Right lobe of liver (tissue), 6 donors: ENCODE results near the gene NRXN2. TPM values are rescaled to one million over a fixed set of nuclear protein-coding genes. Genes with fewer than 3 reads are reported as not detected.

Experiments used
- ATAC-seq, 4 donors: fragments of 200-7000 bp; cut with Tn5 transposase; one replicate each; pipeline ENCODE4 v1.9.1; 2020; ENCODE audit warnings: mild to moderate bottlenecking in 4 of 4, moderate library complexity in 4 of 4
- DNase-seq, 3 donors: peaks; one replicate each; pipeline ENCODE4 v3.0.0-alpha.2; 2020
- H3K27ac ChIP-seq, 3 donors: fragments of 200-600 bp; one replicate each; pipeline ENCODE4 v1.8.0; 2022
- H3K27me3 ChIP-seq, 2 donors: fragments of 200-600 bp; one replicate each; pipeline ENCODE4 v1.8.0; 2022
- H3K36me3 ChIP-seq, 4 donors: fragments of 200-600 bp; sonication (generic) in 1 of 4; one replicate each; pipeline versions ENCODE4 v1.5.1 to v1.8.0; 2017 to 2022; ENCODE audit warnings: control low read depth in 1 of 4
- H3K4me1 ChIP-seq, 4 donors: fragments of 200-600 bp; sonication (generic) in 1 of 4; one replicate each; pipeline versions ENCODE4 v1.5.1 to v1.8.0; 2017 to 2022; ENCODE audit warnings: control low read depth in 1 of 4
- H3K4me3 ChIP-seq, 3 donors: fragments of 200-600 bp; one replicate each; pipeline ENCODE4 v1.8.0; 2022
- H3K9me3 ChIP-seq, 4 donors: fragments of 200-600 bp; sonication (generic) in 1 of 4; one replicate each; pipeline versions ENCODE4 v1.5.1 to v1.8.0; 2017 to 2022; ENCODE audit warnings: control low read depth in 1 of 4
- POLR2A ChIP-seq: fragments of 450-650 bp; IDR thresholded peaks from one replicate; pipeline ENCODE4 v1.6.1; 2017; ENCODE audit warnings: antibody characterized with exemption, mild to moderate bottlenecking
- WGBS: methylation state at CpG from one replicate; pipeline ENCODE4 v1.1.6; 2018; ENCODE audit warnings: low coverage, low lambda C conversion rate; ENCODE audit not compliant: insufficient coverage; ENCODE audit errors: missing lambda C conversion rate; 5-methylcytosine and 5-hydroxymethylcytosine counted together
- intact Hi-C, 2 donors: fragments of 100-400 bp; cut with DNase I; formaldehyde crosslinking; loops; one replicate each; pipeline versions ENCODE4 v1.11.2 to v1.14.1; 2022
- total RNA-seq, 6 experiments: library from RNA; depleted of rRNA in 2 of 6; stranded (reverse); fragments of >200 nt in 2 of 6; fragmentation: NEBNext Ultra II Directional in 3 of 6; extraction: Animal tissue kit (Norgen Biotek cat#: 25700) in 3 of 6; gene quantifications; one replicate each; pipeline versions ENCODE4 v1.1.0 to v1.2.4, GENCODE V29; 2016 to 2023
- TF ChIP-seq, protein P1 (sequence below), 4 donors: fragments of 200-600 bp in 3 of 4; fragments of 450-650 bp in 1 of 4; IDR thresholded peaks; one replicate each; pipeline versions ENCODE4 v1.5.1 to v1.8.0; 2016 to 2022; ENCODE audit warnings: antibody characterized with exemption in 4 of 4, mild to moderate bottlenecking in 2 of 4
- donor health status: DM: no; HTN: yes; CAD: no.
- donor health status: DM: no; HTN: no; CAD: no.
- donor health status: DM: no; HTN: no; CAD: no.
- donor health status: DM: no; HTN: yes; CAD: no.
- donor health status: DM: no; HTN: yes; CAD: no.

The NRXN2 gene
- total RNA-seq, 6 experiments from 2014 or later, result 1.6 to 7.7 (median 2.3) TPM

DNA sequence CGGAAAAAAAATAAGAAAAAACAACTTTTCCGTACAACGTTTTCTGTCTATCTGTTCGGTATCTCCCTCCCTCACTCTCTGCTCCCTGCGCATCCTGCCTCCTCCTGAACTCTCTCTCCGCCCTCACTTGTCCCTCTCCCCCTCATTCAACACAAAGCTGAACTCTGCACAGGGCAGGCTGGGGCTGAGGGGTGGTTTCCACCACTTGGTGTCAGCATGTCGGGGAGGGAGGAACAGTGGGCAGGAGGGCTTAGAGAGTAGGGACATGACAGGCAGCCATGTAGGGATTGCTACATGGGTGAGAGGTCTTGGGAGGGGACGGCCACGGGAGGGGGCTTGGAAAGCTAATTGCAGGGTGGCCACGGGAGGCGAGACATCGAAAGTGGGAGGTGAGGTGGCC, 114.4 kb downstream of the NRXN2 start:
- no peak for DNase-seq
- no peak for ATAC-seq
- Histone ChIP-seq H3K9me3 (no peaks in the 10 kb centered on the region), H3K4me3 (no peak overlapping the region), H3K27ac (no peak overlapping the region), H3K27me3 (no peaks in the 10 kb centered on the region), H3K36me3 (no peaks in the 10 kb centered on the region), H3K4me1 (no peaks in the 10 kb centered on the region)
- no peak for TF ChIP-seq POLR2A
- TF ChIP-seq, protein P1, sequence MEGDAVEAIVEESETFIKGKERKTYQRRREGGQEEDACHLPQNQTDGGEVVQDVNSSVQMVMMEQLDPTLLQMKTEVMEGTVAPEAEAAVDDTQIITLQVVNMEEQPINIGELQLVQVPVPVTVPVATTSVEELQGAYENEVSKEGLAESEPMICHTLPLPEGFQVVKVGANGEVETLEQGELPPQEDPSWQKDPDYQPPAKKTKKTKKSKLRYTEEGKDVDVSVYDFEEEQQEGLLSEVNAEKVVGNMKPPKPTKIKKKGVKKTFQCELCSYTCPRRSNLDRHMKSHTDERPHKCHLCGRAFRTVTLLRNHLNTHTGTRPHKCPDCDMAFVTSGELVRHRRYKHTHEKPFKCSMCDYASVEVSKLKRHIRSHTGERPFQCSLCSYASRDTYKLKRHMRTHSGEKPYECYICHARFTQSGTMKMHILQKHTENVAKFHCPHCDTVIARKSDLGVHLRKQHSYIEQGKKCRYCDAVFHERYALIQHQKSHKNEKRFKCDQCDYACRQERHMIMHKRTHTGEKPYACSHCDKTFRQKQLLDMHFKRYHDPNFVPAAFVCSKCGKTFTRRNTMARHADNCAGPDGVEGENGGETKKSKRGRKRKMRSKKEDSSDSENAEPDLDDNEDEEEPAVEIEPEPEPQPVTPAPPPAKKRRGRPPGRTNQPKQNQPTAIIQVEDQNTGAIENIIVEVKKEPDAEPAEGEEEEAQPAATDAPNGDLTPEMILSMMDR (IDR thresholded peaks at IDR 0.05), result no peak
- 43% methylated on average over 12 of the region's 12 CpGs for WGBS
- intact Hi-C loops, result no loop called here

DNA sequence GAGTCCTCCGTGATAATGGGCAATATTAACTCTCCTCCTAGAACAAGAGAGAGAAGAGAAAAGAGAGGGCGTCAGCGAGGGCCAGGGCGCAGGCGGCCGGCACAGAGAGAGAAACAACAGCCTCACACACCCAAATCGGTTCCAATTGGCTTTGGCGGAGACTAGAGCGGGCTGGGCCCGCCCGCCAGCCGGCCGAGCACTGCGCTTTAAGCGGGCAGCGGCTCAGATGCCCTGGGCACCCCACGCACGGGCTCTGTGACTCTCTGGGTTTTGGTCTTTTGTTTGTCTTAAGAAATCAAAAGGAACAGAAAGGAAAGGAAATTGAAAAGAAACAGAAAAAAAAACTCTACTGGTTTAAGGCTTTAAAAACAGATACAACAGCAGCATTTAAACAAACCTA, 115.0 kb downstream of the NRXN2 start:
- Histone ChIP-seq H3K9me3 (no peaks in the 10 kb centered on the region), H3K27me3 (no peaks in the 10 kb centered on the region), H3K36me3 (no peaks in the 10 kb centered on the region), H3K4me1 (no peaks in the 10 kb centered on the region), H3K4me3 (no peak overlapping the region), H3K27ac (no peak overlapping the region)
- intact Hi-C loops, result no loop called here
- ATAC-seq, result peak in 2 of 4 donors; percentile 22 to 50
- TF ChIP-seq, protein P1 (IDR thresholded peaks at IDR 0.05), result no peak
- no peak for TF ChIP-seq POLR2A
- no peak for DNase-seq
- WGBS, result 62% methylated on average over 14 of the region's 18 CpGs

DNA sequence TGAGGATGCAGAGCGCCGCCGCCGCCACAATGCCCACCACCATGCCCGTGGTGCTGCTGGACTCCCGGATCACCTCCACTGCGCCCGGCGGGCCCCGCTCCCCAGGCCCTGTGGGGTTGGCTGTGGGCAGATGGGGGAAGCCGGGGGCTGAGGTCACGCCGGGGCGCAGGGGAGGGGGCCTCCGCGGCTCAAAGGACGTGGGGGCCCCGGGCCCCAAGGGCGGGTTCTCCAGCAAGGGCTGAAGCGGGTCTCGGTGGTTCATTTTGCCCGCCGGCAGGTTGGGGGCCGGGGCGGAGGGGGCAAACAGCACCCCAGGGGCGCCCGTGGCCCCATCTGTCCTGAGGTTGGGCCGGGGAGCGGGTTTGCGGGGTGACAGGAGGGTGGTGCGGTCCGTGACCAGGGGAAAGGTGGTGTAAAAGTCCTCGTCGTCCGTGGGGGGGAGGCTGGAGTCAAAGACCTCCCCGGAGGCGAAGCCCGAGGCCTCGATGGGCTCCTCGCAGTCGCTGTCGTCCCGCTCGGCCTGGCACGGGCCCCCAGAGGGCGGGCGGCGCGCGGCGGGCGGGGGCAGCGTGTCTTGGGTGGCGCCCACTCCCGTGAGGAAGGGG, 115.5 kb downstream of the NRXN2 start:
- H3K27me3 ChIP-seq, result no peaks in the 10 kb centered on the region
- H3K36me3 ChIP-seq, result no peaks in the 10 kb centered on the region
- intact Hi-C loops, result no loop called here
- H3K4me3 ChIP-seq, result no peak overlapping the region
- H3K4me1 ChIP-seq, result no peaks in the 10 kb centered on the region
- TF ChIP-seq POLR2A, result no peak
- TF ChIP-seq, protein P1 (IDR thresholded peaks at IDR 0.05), result no peak
- no peaks in the 10 kb centered on the region for H3K9me3 ChIP-seq
- DNase-seq (no peak), ATAC-seq (no peak)
- WGBS, result 84% methylated on average over 22 of the region's 55 CpGs
- no peak overlapping the region for H3K27ac ChIP-seq

DNA sequence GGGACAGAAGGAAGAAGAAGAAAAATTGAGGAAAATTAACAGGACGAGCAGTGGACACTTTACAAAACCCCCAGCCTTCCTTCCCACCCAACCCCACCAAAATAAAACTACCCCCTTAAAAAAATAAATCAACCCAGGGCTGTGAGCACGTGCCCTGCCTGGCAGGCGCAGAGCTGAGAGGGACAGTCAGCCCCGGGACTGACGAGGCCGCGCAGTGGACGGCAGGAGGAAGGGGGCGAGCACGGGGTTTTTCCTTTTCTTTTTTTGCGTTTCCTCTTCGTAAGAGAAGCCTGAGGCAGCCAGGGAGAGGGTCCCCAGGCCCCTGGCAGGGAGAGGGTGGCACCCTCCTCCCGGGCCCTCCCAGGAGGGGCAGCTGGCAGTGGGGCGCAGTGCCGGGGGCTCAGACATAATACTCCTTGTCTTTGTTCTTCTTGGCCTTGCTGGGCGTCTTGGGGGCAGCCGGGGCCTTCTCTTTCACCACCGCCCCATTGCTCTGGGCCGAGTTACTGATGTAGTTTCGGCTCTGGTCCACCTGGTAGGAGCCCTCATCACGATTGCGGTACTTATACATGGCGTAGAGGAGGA, 116.1 kb downstream of the NRXN2 start:
- 71% methylated on average over 10 of the region's 23 CpGs for WGBS
- intact Hi-C loops, result no loop called here
- DNase-seq (no peak), ATAC-seq (no peak)
- Histone ChIP-seq H3K27ac (no peak overlapping the region), H3K4me1 (no peaks in the 10 kb centered on the region), H3K4me3 (no peak overlapping the region), H3K36me3 (no peaks in the 10 kb centered on the region), H3K9me3 (no peaks in the 10 kb centered on the region), H3K27me3 (no peaks in the 10 kb centered on the region)
- no peak for TF ChIP-seq POLR2A
- TF ChIP-seq, protein P1 (IDR thresholded peaks at IDR 0.05), result no peak
